DND-41 (cell line): ENCODE measurements around the gene USP10.

Source experiments
- EZH2 ChIP-seq: IDR thresholded peaks from 3 replicates; pipeline ENCODE4 v1.6.1; 2012; ENCODE audit warnings: borderline replicate concordance, low read depth, mild to moderate bottlenecking, moderate library complexity, low read length, inconsistent platforms; ENCODE audit not compliant: severe bottlenecking
- TF ChIP-seq, protein P1 (sequence below): IDR thresholded peaks from 2 replicates; pipeline ENCODE4 v1.5.1; 2012; ENCODE audit warnings: borderline replicate concordance, low read length, moderate library complexity, mild to moderate bottlenecking; ENCODE audit not compliant: poor library complexity, severe bottlenecking; ENCODE audit errors: extremely low read depth

DNA sequence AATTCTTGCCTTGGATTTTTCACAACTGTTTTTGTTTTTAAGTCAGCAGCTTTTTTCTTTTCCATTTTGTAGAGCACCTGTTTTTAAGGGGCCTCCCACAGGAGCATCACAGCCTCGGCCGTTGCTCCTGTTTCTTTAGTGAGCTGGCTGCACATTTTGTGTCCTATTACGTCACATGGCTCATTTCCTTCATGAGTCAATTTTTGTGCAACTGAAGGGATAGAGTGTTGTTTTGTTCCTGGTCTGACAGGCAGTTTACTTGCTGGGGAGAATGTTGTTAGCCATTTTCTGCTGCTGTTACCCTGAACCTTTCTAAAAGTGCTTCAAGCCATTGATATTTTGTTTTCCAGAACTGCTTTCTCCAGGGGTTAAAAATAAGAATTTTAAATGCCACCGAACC lies 75.0 kb downstream of the USP10 start:
- TF ChIP-seq, protein P1, sequence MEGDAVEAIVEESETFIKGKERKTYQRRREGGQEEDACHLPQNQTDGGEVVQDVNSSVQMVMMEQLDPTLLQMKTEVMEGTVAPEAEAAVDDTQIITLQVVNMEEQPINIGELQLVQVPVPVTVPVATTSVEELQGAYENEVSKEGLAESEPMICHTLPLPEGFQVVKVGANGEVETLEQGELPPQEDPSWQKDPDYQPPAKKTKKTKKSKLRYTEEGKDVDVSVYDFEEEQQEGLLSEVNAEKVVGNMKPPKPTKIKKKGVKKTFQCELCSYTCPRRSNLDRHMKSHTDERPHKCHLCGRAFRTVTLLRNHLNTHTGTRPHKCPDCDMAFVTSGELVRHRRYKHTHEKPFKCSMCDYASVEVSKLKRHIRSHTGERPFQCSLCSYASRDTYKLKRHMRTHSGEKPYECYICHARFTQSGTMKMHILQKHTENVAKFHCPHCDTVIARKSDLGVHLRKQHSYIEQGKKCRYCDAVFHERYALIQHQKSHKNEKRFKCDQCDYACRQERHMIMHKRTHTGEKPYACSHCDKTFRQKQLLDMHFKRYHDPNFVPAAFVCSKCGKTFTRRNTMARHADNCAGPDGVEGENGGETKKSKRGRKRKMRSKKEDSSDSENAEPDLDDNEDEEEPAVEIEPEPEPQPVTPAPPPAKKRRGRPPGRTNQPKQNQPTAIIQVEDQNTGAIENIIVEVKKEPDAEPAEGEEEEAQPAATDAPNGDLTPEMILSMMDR, result no peak
- no peak for TF ChIP-seq EZH2
